T-helper 9 cell (primary cell): ENCODE data around the gene IFNG.
A peak's percentile ranks its signal among the peaks of the same experiment; 100 is the strongest.

Experiments used
- DNase-seq: peaks from one replicate; pipeline ENCODE4 v3.0.0-alpha.2; 2020

The IFNG gene

DNA sequence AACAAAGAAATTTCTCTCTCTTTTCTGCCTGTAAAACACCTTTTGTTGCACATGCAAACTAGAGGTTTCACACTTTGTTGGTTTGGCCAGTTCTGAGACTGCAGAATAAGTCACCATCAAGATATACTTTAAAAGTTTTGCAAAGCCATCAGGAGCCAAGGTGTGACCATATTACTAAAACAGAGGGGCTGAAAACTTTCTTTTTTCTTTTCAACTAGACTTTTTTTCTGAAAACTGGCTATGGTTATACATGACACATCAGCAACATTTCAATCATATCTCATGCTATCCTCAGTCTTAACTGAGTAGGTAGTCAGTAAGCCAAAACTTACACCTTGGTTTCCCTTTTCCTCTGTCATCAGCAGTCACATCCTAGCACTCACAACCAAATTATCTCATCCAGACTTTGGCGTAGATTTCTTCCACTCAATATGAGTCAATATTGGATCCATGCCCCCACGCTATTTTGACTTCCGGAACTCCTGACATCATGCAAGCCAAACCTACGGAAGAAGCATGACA is 4.1 kb upstream of the IFNG start:
- DNase-seq = no peak

DNA sequence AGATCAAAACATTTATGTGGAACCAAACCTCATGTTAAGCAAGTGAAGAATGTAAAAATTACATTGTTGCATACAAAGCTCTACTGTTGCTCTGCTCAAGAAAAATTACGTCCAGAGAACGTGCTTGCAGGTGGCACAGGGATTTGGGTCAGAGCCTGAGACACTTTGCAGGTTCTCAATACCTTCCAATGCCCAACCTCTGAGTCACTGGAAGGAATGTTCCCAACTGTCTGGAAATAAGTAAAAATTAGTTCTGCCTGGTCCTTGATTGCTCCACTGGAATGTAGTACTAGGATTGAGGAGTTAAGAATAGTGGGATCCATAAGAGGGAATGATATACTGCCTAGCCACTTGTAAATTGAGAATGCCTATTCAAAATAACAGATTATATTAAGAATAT is 2.8 kb upstream of the IFNG start:
- DNase-seq = no peak

DNA sequence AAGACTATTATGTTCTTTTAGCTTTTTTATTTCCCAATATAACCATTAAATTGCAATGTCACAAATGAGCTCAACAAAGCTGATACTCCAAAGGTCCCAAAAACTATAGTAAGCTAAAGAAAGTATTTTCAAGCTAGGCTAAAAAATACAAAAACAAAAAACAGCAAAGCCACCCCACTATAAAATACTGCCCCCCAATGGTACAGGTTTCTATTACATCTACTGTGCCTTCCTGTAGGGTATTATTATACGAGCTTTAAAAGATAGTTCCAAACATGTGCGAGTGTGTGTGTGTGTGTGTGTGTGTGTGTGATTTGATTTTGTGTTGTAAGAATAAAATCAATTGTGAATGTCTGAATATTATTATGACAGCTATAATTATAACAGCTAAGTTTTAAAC is 1.1 kb downstream of the IFNG start:
- no peak for DNase-seq

DNA sequence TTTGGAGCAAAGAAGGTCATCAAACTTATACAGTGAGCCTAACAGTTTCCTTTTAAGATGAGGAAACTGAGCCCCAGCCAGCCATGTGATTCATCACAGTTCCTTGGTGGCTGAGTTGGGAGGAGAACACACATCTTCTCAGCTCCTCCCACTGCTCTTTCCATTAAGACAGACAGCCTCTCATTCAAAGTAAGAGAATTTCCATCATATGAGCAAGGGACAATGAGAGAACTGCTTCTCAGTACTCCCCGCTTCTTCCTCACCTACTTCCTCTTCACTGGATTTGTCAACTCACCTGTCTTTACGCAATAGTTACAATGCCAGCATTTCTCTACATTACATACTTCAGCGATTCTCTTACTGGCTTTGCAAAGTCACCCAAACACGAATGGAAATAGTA is 2.2 kb downstream of the IFNG start:
- DNase-seq = no peak

DNA sequence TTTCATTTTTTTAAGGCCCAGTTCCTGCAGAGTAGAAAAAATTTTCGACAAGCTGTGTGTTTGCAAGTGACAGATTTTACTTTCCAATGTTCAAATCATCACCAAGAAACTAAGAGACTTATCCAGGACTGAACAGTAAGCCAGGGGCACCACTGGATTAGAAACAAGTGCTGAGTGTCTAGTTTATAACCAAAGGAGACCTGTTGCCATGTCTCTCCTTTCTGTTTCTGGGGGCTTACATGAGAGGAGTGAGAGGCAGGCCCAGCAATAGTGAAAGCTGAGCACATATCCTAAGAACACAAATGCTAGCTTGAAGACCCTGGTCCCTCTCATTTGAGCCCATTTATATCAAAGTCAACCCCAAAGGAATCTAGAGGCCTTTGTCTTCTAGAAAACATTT is 2.9 kb downstream of the IFNG start:
- no peak for DNase-seq

DNA sequence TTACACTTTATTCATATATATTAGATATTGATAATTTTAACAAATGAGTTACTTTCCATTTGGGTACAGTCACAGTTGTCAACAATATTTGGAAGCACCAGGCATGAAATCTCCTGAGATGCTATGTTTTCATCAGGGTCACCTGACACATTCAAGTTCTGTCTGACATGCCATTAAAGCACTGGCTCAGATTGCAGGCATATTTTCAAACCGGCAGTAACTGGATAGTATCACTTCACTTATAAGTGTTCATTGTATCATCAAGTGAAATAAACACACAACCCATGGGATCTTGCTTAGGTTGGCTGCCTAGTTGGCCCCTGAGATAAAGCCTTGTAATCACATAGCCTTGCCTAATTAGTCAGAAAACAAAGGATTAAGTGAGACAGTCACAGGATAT is 4.8 kb downstream of the IFNG start:
- DNase-seq = no peak

DNA sequence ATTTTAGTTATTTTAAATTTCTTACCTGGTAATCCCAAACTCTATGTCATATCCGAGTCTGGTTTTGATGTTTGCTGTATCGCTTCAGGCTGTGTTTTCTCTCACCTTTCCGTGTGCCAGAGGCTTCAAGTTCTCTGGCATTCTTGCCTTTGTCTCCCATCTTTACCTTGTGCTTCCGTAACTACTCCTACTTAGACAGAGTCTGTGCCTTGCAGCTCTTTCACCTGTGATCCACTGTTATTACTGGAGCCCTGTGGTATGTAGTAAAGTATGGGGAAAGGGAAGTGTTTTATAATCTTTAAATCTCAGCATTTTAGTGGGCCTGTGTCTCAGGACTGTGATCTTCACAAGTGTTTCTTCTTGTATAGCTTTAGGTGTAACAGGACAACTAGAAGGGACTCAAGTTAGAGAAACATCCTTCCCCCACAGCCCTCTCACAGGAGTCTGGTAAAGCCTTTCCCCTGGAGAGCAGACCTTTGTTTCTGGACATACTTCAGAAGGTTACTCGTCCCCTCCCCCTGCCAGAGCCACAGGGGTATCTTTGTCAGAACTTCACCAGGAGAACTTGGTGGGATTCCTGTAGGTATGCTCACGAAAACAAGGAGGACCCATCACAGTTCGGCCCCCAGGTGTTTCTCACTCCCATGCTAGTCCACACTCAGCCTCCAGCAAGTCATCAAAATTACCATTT is 11.1 kb downstream of the IFNG start:
- DNase-seq = no peak

DNA sequence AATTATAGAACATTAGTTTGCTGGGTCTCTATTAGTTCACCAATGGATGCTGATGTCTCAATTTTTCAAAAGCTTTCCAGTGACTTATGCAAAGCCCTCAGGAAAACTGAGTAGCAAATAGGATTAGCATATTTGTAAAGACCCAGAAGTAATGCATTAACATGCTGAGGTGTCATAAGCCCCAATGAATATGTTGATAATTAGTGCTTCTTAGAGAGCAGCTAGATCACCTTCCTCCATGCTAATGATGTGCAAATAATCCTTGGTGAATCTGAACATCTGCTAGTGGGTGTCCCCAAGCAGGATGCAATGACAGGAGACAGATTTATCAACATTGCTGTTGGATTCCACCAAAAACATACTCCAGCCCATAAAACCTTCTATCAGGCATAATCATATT is 19.0 kb downstream of the IFNG start:
- no peak for DNase-seq

DNA sequence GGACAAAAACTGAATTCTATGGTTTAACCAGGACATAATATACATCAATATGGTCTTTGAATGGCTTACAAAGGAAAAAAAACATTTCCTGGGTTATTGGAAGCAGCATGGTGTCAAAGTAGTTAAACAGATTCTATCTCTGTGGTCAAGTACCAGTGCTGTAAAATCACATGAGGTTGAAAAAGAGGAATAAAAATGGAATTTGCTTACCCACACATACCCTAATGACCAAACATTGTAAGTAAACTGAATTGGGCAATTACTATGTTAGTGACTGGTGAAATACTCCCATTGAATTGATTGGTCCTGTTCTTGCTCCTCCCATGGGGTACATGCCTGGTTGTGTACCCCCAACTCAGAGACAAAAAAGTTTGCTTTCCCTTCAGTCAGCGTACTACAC is 19.6 kb downstream of the IFNG start:
- DNase-seq = no peak

DNA sequence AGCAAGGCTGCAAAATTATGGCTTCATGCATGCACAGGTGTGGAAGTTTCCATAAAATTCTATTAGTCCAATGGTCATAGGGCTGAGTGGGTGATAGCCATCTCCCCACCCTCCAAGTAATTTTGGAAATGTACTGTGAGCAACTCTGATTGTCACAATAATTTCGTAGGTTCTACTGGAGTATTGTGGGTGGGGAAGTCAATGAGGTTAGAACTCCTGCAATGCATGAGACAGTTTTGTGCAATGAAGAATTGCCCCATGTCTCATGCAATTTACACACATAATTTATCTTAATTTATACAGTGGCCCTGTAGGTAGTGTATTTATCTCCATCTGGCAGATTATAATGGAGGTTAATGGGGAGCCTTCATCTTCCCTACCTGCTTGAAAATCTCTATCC is 20.5 kb downstream of the IFNG start:
- DNase-seq = no peak

DNA sequence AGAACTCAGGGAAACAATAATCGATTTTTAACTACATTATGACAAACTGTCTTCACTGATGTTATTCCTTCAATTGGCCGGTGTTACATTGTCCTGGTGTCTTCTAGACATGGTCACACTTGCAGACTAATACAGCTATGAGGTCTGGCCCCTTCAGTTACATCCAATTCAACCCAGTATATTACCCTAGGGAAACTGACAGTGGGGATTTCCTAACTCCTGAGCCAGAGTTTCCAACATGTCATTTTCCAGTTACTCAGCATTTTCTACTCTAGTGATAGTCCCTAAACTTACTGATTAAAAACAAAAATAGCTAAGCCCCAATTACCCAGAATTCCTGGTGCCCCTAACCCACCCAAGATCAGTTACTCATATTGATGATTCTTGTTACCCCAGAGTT is 21.1 kb downstream of the IFNG start:
- DNase-seq = no peak

DNA sequence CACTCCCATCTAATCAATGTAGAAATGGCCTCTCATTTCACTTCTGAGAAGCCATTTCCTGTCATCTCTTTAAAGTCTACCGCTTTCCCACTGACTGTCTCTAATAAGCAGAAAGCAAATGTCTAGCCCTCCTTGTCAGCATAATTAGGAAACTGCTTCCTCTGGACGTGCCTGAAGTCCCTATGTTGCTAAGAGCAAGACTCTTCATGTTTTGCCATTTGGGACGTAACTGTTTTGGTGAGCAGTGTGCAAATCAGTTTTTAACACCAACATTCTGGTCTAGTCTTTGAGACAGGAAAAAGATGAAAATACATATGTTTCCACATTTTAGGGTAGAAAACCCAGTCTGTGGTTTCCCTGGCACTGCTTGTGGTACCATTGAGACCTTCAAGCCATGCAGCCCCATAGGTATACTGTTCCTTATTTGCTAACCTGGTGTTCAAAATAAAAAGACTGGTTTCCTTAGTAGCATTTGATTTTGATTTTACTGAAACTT is 22.2 kb downstream of the IFNG start:
- no peak for DNase-seq

DNA sequence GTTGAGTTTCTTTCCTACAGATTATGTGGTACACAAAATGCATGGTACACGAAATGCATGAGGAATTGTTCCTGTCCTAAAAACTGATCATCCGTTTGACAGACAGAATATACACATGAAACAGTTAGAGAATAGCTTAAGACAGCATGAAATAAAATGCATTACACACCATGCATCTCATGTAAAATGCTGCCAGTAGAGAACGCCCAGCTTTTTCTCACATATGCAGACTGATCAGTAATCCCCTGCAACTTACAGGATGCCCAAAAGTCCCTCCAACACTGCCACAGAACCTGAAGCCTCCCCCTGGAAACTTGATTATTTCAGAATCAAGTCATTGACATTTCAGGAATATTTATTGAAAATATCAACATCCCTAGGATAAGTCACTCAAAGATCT is 24.0 kb downstream of the IFNG start:
- no peak for DNase-seq

DNA sequence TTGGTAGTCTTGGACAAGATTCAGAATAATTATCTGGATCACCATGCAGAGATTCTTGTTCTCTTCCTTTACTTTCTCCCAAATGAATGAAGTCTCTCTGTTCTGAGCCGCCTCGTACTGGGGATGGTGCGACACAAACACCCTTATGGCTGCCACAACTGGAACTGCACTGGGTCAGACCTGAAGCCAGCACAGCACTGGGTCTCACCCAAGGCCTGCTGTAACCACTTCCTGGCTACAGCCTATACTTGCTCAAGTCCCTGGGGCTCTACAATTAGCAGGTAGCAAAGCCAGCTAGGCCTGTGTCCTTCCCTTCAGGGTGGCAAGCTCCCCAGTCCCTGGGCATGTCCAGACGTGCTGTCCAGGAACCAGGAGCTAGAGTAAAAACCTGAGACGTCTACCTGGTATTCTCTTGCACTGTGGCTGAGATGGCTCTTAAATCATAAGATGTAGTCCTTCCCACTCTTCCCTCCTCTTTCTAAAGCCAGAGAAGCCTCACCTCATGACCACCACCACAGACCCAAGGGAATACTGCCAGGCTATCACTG is 27.6 kb downstream of the IFNG start:
- DNase-seq = no peak

DNA sequence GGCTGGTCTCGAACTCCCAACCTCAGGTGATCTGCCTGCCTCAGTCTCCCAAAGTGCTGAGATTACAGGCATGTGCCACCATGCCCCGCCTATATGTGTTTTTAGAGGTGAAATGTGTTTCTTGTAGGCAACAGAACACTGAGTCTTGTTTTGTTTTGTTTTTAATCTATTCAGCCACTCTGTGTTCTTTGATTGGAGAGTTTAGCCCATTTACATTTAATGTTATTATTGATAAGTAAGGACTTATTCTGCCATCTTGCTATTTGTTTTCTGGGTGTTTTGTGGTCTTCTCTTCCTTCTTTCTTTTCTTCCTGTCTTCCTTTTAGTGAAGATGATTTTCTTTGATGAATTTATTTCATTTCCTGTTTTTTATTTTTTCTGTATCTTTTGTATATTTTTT is 29.6 kb downstream of the IFNG start:
- DNase-seq = no peak

DNA sequence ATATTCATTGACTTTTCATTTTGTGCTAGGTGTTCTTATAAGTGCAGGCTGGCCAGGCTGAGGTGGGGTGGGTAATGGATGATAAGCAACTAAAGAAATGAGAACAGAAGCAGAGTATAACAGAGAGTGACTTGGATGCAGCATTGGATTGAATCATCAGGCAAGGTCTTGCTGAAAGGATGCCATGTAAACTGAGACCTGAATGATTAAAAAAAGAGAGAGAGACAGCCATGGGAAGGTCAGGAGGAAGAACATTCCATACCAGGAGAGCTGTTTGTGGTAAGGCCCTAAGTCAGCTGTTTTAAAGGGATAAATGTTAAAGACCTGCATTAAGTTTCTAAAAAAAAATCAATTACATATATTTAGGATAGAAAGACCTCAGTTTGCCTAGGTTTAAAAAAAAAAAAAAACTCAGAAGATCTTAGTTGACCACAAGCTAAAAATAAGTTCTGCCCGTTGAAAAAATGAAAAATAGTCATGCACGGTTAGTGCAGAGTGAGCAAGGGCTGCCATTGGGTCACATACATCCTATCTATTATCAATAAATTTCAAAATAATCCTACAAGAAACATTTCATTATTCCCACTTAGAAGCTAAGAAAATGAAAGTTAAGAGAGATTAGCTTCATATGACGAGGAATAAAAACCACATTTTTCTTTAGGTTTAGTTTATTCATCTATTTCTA is 37.2 kb downstream of the IFNG start:
- no peak for DNase-seq

DNA sequence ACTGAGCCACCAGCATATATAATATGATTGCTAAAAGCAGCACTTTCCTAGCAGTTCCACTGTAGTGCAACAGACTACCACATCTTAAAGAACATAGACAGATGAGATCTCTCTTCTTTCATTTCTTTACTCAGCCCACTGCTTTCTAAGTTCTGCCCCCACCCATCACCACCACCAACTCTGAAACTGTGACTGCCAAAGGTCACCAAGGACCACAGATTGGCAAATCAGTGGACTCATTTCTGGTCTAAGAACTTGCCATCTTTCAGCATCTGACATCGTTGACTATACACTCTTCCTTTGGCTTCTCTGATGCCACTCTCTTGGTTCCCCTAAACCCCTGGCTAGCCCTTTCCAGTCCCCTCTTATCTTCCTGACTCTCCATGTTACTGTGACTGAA is 38.4 kb downstream of the IFNG start:
- no peak for DNase-seq

DNA sequence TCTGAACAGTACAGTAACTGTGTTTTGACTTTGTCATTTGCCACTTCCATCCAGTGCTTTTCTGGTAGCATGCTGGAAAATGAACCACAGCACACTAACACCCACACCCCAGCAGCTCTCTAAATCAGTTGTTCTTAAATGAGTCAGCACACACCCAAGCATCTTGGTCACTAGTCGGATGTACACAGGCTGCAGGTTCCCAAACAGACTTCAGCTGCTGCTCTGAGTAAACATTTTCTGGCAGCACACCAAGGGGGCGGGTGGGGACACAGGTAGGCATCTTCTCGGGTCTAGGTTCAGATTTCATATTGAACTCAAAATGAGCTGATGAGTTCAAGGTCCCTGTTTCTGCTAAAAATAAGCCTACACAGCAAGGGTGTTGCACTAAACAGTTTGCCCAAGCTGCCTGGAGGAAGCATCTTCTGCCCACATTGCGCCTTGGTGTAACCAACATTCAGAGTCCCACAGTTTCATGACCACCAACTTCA is 39.8 kb downstream of the IFNG start:
- DNase-seq = no peak

DNA sequence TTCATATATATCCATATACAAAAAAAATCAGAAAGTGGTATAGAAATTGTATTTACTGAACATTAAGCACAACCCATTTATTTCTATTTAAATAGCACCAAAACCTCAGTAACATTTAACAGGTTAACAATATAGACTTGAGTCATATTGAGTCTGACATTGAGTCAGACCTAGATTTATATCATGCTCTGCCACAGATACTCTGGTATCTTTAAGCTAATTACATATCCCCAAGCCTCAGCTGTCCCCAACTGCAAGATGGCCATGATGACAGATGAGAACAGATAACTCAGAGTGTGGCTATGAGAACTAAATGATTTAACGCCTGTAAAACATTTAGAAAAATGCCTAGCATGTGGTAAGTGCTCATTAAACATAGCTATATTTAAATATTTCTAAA is 40.3 kb downstream of the IFNG start:
- DNase-seq = no peak

DNA sequence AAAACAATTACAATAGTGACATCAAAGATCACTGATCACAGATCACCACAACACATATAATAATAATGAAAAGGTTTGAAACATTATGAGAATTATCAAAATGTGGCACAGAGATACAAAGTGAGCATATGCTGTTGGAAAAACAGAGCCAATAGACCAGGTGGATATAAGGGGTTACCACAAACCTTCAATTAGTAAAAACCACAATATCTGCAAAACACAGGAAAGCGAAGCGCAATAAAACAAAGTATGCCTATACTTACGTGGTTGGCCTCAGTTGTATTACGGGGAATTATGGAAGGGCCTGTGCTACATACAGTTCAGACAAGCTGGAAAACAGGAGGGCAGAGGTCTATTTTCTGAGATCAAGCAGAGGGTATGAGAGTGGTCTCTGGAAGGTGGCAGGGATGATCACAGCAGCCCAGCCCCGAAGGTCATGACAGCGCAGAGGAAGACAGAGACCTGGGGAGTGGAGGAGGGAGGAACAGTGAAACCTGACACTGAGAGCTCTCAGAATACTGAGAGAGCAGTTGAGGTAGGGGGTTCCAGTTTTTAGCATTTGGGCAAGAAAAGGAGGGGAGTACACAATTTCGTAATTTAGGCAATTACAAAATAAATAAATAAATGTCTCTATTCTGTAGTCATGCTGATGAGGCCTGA is 41.3 kb downstream of the IFNG start:
- no peak for DNase-seq

DNA sequence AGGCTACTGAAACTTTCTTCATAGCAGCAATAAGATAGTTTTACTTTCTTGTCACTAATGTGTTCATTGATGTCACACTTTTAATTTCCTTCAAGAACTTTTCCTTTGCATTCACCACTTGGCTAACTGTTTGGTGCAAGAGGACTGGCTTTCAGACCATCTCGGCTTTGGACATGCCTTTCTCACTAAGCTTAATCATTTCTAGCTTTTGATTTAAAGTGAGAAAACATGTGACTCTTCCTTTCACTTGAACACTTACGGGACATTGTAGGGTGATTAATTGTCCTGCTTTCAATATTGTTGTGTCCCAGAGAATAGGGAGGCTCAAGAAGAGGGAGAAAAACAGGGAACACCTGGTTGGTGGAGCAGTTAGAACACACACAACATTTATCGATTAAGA is 41.9 kb downstream of the IFNG start:
- DNase-seq = no peak

DNA sequence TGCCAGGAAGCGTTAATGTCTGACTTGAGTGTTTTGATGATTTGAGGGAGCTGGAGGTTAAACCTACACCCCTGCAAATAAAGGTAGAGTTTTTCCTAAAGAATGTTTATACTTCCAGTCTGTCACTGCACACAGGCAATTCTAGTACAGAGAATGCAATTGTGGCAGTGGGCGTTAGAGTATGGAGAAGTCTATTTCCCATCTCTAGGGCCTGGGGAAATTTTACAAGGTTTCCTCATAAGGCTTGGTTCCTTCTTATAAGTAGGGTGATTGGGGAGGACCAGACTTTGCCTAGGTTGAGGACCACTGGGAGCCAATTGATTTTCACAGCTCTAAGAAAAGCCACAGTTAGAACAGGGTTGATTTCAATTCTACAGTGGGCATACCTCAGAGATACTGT is 44.3 kb downstream of the IFNG start:
- DNase-seq = no peak

DNA sequence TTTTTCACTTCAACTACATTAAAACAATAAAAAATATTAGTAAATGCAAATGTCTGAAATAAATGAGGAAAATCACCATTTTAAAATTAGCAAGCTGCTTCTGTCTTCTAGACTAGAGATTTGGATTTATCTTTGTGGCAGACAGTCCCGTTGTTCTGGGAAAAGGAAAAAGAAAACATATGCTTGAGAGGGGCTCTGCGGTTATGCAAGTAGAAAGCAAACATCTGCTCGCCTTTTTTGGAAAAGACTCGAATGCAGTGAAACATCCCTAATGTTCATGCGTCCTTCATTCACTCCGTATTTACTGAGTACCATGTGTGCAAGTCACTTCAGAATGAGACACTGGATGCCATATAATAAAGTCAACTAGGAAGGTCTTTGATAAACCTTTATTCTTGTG is 44.9 kb downstream of the IFNG start:
- no peak for DNase-seq

DNA sequence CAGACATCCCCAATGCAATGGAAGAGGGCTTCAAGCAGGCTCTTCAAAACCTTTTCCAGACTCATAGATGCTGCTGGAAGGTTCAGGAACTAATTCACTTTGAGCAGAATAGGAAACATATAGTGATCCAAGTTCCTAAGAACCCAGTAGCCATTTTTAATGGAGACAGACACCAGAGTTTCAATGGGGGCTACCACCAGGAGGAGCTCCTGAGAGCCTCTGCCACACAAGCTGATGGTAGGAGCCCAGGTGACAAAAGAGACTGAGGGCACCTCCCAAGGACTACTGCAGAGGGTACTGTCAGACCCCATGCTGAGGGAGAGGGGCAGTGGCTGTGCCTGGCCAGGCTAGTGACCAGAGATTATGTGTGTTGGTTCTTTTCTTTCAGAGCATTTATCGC is 45.9 kb downstream of the IFNG start:
- peak; percentile 30 for DNase-seq
